ENCODE measurements around the gene OSBPL2. TPM values are rescaled to one million over a fixed set of nuclear protein-coding genes. Genes with fewer than 3 reads are reported as not detected.
A peak's percentile ranks its signal among the peaks of the same experiment; 100 is the strongest.

The OSBPL2 gene
- total RNA-seq, 1 donor from 2014 or later, result 49.8 TPM

GRCh38 chr20:62302341-62303061, 64.2 kb downstream of the OSBPL2 start, which contains the start of gene ADRM1:
ADRM1 (plus strand) TSS chr20:62302997; CDS start chr20:62303569, 572 bp downstream.
- no peak for FAIRE-seq

GRCh38 chr20:62303062-62303339, 64.7 kb downstream of the OSBPL2 start:
- no peak for FAIRE-seq
- Histone ChIP-seq H3K4me3 (ENCODE audit: low read depth, low read length) (peak overlapping the region; percentile 78), H3K36me3 (ENCODE audit: control insufficient read depth, insufficient read depth, low read length) (peaks cover 30% of the 10 kb centered on the region), H3K27me3 (ENCODE audit: control insufficient read depth, insufficient read depth, low read length) (no peaks in the 10 kb centered on the region)
- TF ChIP-seq CTCF (IDR thresholded peaks at IDR 0.05; ENCODE audit: insufficient read depth, low read length, severe bottlenecking), result no peak
- no peak for DNase-seq (ENCODE audit: low read depth)

More at GRCh38 chr20:62302341-62303061, 64.2 kb downstream of the OSBPL2 start, which contains the start of gene ADRM1:
- H3K36me3 ChIP-seq (ENCODE audit: control insufficient read depth, insufficient read depth, low read length), result peaks cover 28% of the 10 kb centered on the region
- DNase-seq (ENCODE audit: low read depth), result peak; percentile 83
- H3K4me3 ChIP-seq (ENCODE audit: low read depth, low read length), result peak within 1 kb of the TSS; percentile 78
- TF ChIP-seq CTCF (IDR thresholded peaks at IDR 0.05; ENCODE audit: insufficient read depth, low read length, severe bottlenecking), result peak; percentile 90
- H3K27me3 ChIP-seq (ENCODE audit: control insufficient read depth, insufficient read depth, low read length), result no peaks in the 10 kb centered on the region

GRCh38 chr20:62303340-62304226, 65.3 kb downstream of the OSBPL2 start:
- H3K36me3 ChIP-seq (ENCODE audit: control insufficient read depth, insufficient read depth, low read length), result peaks cover 36% of the 10 kb centered on the region
- no peaks in the 10 kb centered on the region for H3K27me3 ChIP-seq (ENCODE audit: control insufficient read depth, insufficient read depth, low read length)
- H3K4me3 ChIP-seq (ENCODE audit: low read depth, low read length), result peak overlapping the region; percentile 78
- FAIRE-seq, result no peak
- DNase-seq (ENCODE audit: low read depth), result peak; percentile 18
- TF ChIP-seq CTCF (IDR thresholded peaks at IDR 0.05; ENCODE audit: insufficient read depth, low read length, severe bottlenecking), result no peak

GRCh38 chr20:62304331-62305148, 66.2 kb downstream of the OSBPL2 start:
- no peaks in the 10 kb centered on the region for H3K27me3 ChIP-seq (ENCODE audit: control insufficient read depth, insufficient read depth, low read length)
- no peak for TF ChIP-seq CTCF (IDR thresholded peaks at IDR 0.05; ENCODE audit: insufficient read depth, low read length, severe bottlenecking)
- H3K4me3 ChIP-seq (ENCODE audit: low read depth, low read length), result peak overlapping the region; percentile 78
- DNase-seq (ENCODE audit: low read depth) (peak; percentile 25), FAIRE-seq (no peak)
- peaks cover 35% of the 10 kb centered on the region for H3K36me3 ChIP-seq (ENCODE audit: control insufficient read depth, insufficient read depth, low read length)

- Histone ChIP-seq H3K27me3 (ENCODE audit: control insufficient read depth, insufficient read depth, low read length) (no peaks in the 10 kb centered on the region), H3K36me3 (ENCODE audit: control insufficient read depth, insufficient read depth, low read length) (peaks cover 40% of the 10 kb centered on the region), H3K4me3 (ENCODE audit: low read depth, low read length) (no peak overlapping the region)
- peak; percentile 29 for DNase-seq (ENCODE audit: low read depth)
- TF ChIP-seq CTCF (IDR thresholded peaks at IDR 0.05; ENCODE audit: insufficient read depth, low read length, severe bottlenecking), result no peak
- FAIRE-seq, result no peak
Observed at GRCh38 chr20:62305149-62305764, 66.9 kb downstream of the OSBPL2 start.

Measured in bronchial epithelial cell (primary cell).